ENCODE data around the gene ASB3.
A peak's percentile ranks its signal among the peaks of the same experiment; 100 is the strongest.
"Not testable (repeated sequence)": the region's sequence is repeated elsewhere in the genome, so short reads cannot be mapped to it uniquely, and the experiment has no call there.

ASB3 gene

DNA sequence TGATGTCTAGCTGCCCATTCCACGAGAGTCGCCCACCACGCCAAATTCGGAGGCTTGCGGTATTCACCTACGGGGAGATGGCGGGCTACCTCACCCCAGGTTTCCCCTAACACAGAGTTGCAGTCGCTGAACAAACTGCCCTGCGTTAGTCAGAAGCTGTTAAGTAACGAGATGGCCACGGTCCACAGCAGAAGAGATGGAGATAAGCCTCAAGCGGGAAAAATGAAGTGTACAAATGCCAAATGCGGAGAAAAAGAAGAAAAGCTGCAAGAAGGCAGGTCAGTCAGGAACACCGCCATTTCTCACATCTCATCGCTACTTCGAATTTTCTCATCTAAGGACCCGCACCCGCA is 425 bp downstream of the ASB3 start:
- peak in 16 of 56 donors; percentile 26 to 60 (median 36) for DNase-seq

DNA sequence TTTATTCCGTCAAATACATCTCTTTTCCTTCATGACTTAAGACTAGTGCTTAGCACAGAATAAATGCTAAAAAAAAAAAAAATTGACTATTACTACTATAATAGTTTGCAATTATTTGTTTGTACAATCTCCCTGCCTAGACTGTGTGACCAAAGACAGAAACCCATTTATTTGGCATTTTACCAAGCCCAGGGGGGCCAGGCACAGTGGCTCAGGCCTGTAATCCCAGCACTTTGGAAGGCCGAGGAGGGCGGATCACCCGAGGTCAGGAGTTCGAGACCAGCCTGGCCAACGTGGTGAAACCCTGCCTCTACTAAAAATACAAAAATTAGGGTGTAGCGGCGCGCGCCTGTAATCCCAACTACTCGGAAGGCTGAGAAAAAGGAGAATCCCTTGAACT is 1.4 kb downstream of the ASB3 start:
- DNase-seq: no peak

DNA sequence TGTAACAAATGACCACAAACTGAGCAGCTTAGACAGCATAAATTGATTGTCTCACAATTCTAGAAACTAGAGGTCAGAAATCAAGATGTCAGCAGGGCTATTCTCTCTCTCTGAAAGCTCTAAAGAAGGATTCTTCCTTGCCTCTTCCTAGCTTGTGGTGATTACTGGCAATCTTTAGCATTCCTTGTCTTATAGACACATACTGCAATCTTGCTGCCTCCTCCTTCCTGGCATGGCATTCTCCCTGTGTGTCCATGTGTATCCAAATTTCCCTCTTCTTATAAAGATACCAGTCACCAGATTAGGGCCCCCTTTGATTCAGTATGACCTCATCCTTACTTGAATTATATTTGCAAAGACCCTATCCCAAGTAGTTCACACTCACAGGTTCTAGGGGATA is 2.3 kb downstream of the ASB3 start:
- no peak for DNase-seq

DNA sequence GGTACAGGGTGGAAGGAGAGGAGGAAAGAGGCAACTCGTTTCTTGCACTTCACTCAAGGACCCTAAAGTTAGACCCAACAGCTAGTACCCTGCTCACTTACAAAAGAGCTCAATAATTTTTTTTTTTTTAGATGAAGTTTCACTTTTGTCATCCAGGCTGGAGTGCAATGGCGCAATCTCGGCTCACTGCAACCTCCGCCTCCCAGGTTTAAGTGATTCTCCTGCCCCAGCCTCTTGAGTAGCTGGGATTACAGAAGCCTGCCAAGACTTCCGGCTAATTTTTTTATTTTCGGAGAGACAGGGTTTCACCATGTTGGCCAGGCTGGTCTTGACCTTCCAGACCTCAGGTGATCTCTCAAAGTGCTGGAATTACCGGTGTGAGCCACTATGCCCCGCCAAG is 4.1 kb downstream of the ASB3 start:
- DNase-seq: no peak

DNA sequence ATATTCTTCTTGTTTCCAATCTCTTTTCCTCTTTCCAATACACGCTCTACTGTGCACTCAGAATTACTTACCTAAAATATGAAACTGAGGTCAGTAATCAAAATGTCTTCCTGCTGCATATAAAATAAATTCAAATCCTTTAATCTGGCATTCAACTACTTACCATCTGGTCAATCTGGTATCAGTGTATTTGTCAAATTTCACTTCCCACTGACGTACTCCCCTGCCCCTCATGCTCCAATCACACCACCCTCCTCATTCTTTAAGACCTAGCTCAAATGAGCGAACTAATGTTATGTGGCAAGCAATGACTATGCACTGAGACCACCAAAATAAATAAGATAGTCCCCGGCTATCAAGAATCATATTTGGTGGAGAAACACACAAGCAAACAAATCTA is 6.7 kb downstream of the ASB3 start:
- DNase-seq: no peak

DNA sequence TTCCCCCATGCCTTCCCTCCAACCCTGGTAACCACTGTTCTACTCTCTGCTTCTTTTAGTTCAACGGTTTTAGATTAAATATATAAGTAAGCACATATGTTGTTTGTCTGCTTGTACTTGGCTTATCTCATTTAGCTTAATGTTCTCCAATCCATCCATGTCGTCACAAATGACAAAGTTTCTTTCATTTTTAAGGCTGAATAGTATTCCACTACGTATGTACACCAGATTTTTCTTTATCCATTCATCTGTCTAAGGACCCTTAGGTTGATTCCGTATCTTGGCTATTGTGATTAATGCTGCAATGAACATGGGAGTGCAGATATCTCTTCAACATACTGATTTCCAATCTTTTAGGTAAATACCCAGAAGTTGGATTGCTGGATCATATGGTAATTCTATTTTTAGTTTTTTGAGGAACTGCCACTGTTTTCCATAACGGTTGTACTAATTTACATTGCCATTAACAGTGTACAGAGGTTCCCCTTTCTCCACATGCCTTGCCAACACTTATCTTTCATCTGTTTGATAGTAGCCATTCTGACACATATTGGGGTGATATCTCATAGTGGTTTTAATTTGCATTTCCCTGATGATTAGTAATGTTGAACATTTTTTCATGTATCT is 8.1 kb downstream of the ASB3 start:
- no peak for DNase-seq

DNA sequence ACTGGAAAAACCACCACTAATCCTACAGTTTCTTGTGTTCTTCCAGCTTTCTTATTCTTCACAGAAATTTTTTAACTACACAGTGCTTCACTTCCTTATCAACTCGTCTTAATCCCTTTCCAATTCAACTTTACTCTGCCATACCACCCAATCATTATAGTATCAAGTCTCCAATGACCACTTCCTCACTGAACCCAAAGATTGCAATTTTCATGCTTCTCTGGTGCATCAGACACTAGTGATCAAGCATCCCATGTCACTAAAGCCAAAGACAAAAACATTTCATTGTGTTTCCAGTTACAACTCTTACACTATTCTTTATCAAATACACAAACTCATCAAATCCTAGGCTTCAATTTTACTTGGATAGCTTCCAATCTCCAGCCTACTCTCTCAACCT is 9.6 kb downstream of the ASB3 start:
- DNase-seq: no peak

DNA sequence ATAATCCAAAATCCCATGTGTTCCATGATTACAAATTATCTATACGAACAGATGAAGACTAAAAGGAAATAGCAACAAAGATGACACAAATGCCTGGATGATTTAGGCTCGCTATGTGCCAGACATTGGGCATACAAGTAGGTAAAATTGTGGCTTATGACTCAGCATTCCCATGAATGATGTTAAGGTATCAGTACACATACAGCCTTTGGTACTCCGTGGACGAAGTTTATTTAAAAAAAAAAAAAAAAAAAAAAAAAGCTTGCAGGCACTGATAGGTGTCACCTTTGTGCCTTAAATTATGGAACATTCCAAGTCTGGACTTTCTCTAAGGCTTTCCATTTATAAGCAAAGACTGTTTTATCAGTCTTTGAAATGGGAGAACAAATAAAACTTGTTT is 16.5 kb downstream of the ASB3 start:
- no peak for DNase-seq

DNA sequence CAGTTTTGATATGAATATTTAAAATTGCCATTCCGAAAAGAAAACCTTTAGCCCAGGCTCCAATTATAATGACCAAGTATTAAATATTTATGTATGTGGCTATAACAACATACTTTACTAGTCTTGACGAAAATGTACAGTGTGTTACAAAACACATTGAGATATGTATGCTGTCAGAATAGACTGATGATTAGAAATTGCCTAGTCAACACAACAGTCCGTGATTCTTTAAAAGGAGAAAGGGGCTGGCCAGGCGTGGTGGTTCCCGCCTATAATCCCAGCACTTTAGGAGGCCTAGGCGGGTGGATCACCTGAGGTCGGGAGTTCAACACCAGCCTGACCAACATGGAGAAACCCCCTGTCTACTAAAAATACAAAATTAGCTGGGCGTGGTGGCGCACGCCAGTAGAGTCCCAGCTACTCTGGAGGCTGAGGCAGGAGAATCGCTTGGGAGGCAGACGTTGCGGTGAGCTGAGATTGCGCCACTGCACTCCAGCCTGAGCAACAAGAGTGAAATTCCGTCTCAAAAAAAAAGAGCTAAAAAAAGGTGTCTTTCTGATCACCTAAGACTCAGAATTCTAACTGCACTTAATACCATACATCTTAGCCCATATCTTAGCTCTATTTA is 17.3 kb downstream of the ASB3 start:
- DNase-seq: no peak

DNA sequence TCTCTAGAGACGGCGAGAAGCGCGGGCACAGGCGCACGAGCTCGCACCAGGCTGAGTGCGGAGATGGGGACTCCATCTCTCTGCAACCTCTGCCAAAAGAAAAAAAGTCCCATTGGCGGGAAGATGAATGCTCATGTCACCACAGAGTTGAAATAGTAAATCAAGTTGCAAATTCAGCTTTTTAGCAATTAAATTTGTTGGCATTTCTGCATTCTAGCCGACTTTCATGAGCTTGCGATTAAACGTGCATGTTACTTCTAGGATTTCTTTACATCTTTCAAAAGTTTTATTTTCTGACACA is 18.6 kb downstream of the ASB3 start:
- DNase-seq: peak in 2 of 56 donors; percentile 40 to 65

DNA sequence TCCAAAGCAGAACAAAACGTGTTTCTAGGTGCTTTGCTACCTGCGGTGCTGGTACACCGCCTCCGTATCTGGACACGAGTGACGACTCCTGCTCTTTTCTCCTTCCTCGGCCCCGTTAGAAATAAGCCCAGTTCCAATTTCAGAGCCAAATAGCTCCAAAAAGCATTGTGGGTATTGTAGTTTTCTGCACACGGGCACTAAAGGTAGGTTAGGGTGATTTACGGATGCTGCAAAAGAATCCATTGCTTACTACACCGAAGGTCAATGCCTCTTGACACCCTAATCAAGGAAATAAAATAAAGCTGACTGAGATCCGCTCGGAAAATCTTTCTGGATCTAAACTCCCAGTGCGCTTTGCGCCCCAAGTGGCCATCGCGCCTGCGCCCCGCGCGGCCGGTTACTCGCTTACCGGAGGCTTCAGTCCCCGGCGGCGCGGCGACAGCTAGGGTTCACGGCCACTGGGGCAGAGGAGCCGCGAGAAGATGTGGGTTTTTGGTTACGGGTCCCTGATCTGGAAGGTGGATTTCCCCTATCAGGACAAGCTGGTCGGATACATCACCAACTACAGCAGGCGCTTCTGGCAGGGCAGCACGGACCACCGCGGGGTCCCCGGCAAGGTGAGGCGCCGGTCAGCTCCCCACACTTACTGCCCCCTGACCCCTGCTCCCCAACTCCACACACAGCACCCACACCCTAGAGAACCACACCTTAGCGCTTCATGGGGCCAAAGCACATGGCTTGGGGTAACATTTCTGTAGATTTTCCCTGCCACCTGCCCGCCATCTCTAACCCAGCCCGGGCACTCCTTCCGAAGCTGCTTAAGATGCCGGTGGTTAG is 19.1 kb downstream of the ASB3 start, which contains the start of gene CHAC2:
Gene CHAC2 (plus strand): TSS at position 400 of the 837 bp plus-strand sequence. CDS start 83 bp downstream, at position 483.
- DNase-seq: peak; percentile 8 to 88 (median 71)

DNA sequence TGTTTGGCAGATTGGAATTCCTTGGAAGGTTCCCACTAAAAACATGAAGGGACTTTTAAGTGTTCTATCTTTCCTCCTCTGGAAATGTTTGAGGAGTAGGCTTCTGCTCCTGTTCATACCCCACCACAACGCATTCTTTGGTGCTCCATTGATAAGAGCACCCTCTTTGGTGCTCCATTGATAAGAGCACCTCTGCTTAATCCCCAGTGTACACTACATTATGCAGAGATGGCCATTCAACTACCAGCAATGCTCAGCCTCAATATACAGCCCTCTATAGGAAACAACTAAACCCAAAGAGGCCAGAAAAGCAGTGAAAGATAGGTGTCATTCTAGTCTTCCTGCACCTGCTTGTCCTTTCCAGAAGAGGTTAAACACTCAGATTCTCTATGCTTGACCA is 21.0 kb downstream of the ASB3 start:
- no peak for DNase-seq

DNA sequence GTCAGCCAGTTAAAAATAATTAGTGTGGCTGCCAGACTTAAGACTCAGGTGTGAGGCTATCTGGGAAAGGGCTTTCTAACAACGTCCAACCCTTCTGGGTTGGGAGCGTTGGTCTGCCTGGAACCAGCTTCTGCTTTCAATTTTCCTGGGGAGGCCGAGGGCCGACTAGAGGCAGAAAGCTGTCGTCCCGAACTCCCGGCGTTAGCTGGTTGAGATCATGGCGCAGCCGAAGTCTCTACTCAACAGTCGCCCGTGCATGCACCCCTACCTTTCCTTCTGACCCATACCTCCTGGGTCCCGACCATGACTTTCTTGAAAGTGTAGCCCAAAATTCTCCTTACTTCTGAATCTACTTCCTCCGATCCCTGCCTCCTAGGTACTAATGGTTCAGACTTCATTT is 29.5 kb downstream of the ASB3 start:
- not testable (repeated sequence) for DNase-seq

DNA sequence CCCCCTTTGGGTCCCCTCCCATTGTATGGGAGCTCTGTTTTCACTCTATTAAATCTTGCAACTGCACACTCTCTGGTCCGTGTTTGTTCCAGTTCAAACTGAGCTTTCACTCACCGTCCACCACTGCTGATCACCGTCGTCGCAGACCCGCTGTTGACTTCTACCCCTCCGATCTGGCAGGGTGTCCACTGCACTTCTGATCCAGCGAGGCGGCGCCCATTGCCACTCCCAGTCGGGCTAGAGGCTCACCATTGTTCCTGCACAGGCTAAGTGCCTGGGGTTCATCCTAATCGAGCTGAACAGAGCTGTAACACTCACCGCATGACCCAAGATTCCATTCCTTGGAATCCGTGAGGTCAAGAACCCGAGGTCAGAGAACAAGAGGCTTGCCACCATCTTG is 30.1 kb downstream of the ASB3 start:
- no peak for DNase-seq

DNA sequence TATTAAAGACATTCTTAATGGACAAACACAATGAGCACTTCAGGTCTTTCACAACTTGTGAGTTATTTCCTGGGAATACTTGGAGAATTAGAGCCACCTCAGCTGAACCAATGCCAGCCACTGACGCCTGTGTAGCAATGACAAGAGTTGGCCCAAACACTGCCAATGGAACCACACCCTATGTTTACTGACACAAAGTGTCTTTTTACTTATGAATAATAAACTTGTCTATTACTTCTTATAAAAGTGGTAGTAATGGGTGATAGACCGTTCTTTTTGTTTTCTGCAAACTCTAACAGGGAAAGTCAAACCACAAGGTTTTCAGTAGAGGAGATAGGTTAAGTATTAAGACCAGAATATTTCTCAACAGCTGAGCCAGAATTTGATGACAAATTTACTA is 31.6 kb downstream of the ASB3 start:
- DNase-seq: peak in 2 of 56 donors; percentile 2 to 4

DNA sequence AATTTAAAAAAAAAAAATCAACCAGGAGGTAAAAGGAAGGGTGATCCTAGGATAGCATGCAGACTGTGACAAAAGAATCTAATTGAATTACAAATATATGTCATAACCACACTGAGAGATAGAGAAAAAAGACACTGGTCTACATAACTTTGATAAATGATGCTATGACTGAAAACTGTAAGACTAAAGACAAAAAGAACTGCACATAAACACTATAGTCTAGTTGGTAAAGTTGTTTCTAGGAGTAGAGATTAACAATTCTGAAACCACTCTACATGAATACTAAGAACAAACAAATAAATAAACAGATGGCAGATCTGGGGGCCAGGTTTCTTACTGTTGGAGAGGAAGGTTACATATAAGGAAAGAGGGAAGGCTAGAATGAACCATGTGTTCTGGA is 33.7 kb downstream of the ASB3 start:
- DNase-seq: no peak

DNA sequence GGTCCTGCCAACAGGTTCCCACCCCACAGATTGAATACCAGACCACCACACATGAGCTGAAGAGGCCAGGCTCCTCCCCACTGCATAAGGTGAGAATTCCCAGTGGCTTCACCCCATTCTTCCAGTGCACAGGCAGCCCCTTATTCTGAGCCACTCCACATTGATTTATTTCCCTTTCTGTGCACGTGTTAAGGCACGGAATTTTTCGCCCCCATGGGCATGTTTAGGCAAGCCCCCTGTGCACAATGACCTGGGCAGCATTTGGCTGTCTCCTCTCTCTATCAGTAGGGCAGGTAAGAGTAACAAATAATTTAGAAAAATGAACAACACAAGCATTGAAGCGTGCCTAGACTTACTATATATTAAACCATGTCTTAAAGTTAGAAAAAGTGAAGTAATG is 34.4 kb downstream of the ASB3 start:
- DNase-seq: no peak

DNA sequence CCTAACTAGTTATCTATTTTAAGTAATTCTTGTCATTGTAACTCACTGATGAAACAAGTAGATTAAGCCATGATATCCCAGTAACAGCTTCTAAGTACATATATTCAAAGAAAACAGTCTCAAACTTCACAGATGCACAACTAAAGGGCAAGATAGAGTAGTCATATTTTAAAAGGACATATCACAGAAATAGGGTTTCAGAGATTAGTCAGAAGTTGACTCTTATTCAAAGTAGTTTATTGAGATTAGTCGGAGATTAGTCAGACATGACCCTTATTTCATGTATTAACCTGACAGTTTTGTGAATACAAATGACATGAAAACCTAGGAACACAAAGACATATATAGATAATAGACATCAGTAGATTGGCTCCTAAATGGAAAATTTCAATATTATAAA is 35.0 kb downstream of the ASB3 start:
- DNase-seq: no peak

DNA sequence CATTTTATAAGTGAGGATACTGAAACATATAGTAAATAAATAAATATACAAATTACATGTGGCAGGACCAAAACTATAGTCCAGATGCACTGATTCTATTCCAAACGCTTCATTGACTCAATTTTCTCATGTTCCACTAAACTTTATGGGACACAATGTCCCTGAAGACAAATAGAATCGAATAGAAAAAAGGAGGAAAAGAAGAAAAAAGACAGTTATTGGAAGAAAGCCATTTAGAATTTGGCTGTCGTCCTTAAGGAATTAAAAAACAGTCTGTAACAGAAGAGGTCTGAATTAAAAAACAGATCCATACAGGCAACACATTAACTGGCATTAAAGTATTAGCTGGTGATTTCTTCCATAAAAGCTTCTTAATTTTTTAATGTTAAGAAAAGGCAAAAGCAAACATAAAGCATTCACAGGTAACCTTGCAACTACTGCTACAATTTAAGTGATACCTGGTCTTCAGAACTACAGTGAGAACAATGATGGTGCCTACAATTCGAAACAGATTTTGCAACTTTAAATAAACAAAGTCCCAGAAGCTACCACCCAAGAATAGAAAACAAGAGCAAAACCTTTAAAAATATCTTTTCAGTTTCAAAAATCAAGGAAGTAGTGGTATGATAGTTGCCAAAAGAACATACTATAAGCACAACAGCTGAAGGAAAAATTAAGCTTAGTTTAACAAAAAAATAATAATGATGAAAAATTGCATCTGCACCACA is 36.5 kb downstream of the ASB3 start:
- no peak for DNase-seq

DNA sequence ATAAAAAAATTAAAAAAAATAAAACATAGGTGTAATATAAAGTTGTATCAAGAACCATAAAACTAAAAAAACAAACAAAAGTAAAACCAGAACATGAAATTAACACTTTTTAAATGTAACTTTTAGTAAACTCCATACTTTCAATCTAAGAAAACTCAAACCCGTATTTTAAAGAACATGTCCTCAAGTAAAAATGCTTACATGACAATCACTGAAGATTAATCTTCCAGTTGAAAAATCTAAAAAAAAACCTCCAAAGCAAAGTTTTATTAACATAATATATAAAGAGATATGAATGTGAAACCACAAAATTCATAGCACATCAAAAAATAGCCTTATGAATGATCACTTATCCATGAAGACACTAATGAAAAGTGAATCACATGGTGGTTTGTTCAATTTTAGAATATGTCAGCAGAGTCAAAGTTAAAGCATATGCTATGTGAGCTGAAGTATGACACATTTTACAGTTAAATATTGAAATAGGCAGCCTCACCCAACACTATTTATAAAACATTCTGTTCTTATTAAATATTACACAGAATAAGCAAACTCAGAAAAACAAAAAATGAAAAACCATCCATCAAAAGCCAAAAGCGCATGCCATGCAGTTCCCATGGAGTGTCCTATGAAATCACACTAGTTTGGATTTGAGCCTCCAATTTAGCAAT is 42.2 kb downstream of the ASB3 start:
- no peak for DNase-seq

DNA sequence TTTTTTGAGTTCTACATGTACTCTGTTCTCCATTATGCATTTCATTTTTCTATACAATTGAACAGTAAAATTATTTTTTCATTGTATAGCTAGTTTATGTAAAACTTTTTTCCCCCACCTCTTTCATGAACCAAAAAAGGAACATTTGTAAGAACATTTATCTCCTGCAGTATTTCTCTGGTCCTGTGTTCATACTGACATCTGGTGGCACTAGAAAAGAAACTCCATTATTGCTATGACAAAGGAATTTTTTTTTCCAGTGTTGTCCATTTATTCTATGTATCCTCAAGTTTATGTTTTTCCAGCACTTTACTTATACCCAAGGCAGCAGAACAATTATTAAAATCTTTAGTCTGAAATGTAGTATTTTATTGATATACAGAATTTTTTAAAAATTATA is 46.6 kb downstream of the ASB3 start:
- no peak for DNase-seq

DNA sequence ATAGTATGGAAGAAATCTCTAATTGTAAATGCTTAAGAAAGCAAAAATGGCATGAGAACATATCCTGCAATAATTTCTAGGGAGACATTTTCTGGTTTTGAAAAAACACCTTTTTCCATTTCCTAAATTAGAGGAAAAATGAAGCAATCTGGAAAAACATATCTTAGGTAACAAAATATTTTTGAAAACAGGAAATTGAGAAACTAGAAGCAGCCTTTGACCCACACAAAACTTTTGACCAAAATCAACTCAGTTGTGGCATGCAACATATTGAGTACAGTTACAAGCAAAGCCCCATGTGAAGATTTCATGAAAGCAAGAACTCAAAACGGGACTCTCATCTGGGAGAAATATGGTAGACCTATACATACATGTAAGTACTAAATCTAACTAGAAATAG is 47.7 kb downstream of the ASB3 start:
- DNase-seq: no peak
